ENCODE results near the gene ARHGEF19.
A peak's percentile ranks its signal among the peaks of the same experiment; 100 is the strongest.
"Not testable (repeated sequence)": the region's sequence is repeated elsewhere in the genome, so short reads cannot be mapped to it uniquely, and the experiment has no call there.

The ARHGEF19 gene

GRCh38 chr1:16212251-16212961 lies at the start of gene ARHGEF19:
Gene ARHGEF19, minus strand, starts transcription at chr1:16212652. Its CDS starts 3,598 bp downstream, at chr1:16209054.
- DNase-seq, result peak; percentile 33

GRCh38 chr1:16262067-16262466 lies 49.6 kb upstream of the ARHGEF19 start:
- DNase-seq, result no peak

- DNase-seq, result no peak
Observed at GRCh38 chr1:16260814-16261213, 48.4 kb upstream of the ARHGEF19 start.

- DNase-seq, result no peak
Observed at GRCh38 chr1:16258591-16259135, 46.2 kb upstream of the ARHGEF19 start.

GRCh38 chr1:16257968-16258367 lies 45.5 kb upstream of the ARHGEF19 start:
- DNase-seq, result no peak

- not testable (repeated sequence) for DNase-seq
Observed at GRCh38 chr1:16257556-16257955, 45.1 kb upstream of the ARHGEF19 start.

GRCh38 chr1:16256478-16256877 lies 44.0 kb upstream of the ARHGEF19 start:
- DNase-seq, result no peak

- DNase-seq, result no peak
Observed at GRCh38 chr1:16254263-16254928, 41.9 kb upstream of the ARHGEF19 start.

- DNase-seq, result no peak
Observed at GRCh38 chr1:16253332-16253922, 41.0 kb upstream of the ARHGEF19 start.

GRCh38 chr1:16252912-16253311 lies 40.5 kb upstream of the ARHGEF19 start:
- no peak for DNase-seq

- no peak for DNase-seq
Observed at GRCh38 chr1:16251381-16251780, 38.9 kb upstream of the ARHGEF19 start.

- DNase-seq, result no peak
Observed at GRCh38 chr1:16250524-16251251, 38.2 kb upstream of the ARHGEF19 start.

- no peak for DNase-seq
Observed at GRCh38 chr1:16249596-16250241, 37.3 kb upstream of the ARHGEF19 start.

- peak; percentile 90 for DNase-seq
Observed at GRCh38 chr1:16248603-16249516, 36.4 kb upstream of the ARHGEF19 start.

- no peak for DNase-seq
Observed at GRCh38 chr1:16248007-16248436, 35.6 kb upstream of the ARHGEF19 start.

GRCh38 chr1:16247441-16247840 lies 35.0 kb upstream of the ARHGEF19 start:
- DNase-seq, result no peak

GRCh38 chr1:16246961-16247360 lies 34.5 kb upstream of the ARHGEF19 start:
- DNase-seq, result no peak

- not testable (repeated sequence) for DNase-seq
Observed at GRCh38 chr1:16246239-16246638, 33.8 kb upstream of the ARHGEF19 start.

- no peak for DNase-seq
Observed at GRCh38 chr1:16245476-16246196, 33.2 kb upstream of the ARHGEF19 start.

- DNase-seq, result no peak
Observed at GRCh38 chr1:16244650-16245285, 32.3 kb upstream of the ARHGEF19 start.
